Sciatic nerve (tissue), 2 donors: ENCODE data around the gene NCAPD2. TPM values are rescaled to one million over a fixed set of nuclear protein-coding genes. Genes with fewer than 3 reads are reported as not detected.
A peak's percentile ranks its signal among the peaks of the same experiment; 100 is the strongest.
"Not testable (repeated sequence)": the region's sequence is repeated elsewhere in the genome, so short reads cannot be mapped to it uniquely, and the experiment has no call there.

Source experiments
- ATAC-seq: fragments of 200-7000 bp; cut with Tn5 transposase; one replicate; pipeline ENCODE4 v1.9.1; 2020; ENCODE audit warnings: mild to moderate bottlenecking, moderate library complexity
- DNase-seq: peaks from one replicate; pipeline ENCODE4 v3.0.0-alpha.2; 2020; ENCODE audit warnings: low spot score
- intact Hi-C: fragments of 100-400 bp; cut with DNase I; formaldehyde crosslinking; loops from one replicate; pipeline ENCODE4 v1.14.2; 2022
- total RNA-seq: library from RNA; stranded (reverse); fragmentation: NEBNext Ultra II Directional; extraction: Animal tissue kit (Norgen Biotek cat#: 25700); gene quantifications from one replicate; pipeline ENCODE4 v1.2.1, GENCODE V29; 2021
- donor health status: DM: no; HTN: no; CAD: no.
- donor health status: DM: no; HTN: no; CAD: no.

Gene NCAPD2
- total RNA-seq, 1 donor from 2014 or later: 21.3 TPM

GRCh38 chr12:6530576-6531260, 36.8 kb downstream of the NCAPD2 start:
- DNase-seq (no peak), ATAC-seq (no peak)
- intact Hi-C loops: no loop called here

- ATAC-seq: peak; percentile 25
- DNase-seq: no peak
- intact Hi-C loops: loop anchor here (1.0 kb wide), 1 partner anchor 39 kb away; the partner anchor contains the start of gene MRPL51
These were observed 38.4 kb downstream of the NCAPD2 start for GRCh38 chr12:6532051-6532926.

GRCh38 chr12:6532927-6533652, 39.2 kb downstream of the NCAPD2 start:
- peak; percentile 83 for DNase-seq
- peak; percentile 72 for ATAC-seq
- intact Hi-C loops: loop anchor here (1.0 kb wide), 1 partner anchor 40 kb away; the partner anchor contains the start of gene MRPL51

GRCh38 chr12:6533653-6533922, 39.7 kb downstream of the NCAPD2 start:
- ATAC-seq (no peak), DNase-seq (no peak)
- intact Hi-C loops: no loop called here

GRCh38 chr12:6533923-6534694, 40.2 kb downstream of the NCAPD2 start, which contains the start of gene GAPDH:
Gene GAPDH (plus strand): TSS chr12:6534517. CDS start chr12:6534833, 316 bp downstream.
- peak; percentile 96 for DNase-seq
- ATAC-seq: peak; percentile 88
- intact Hi-C loops: no loop called here

- no peak for DNase-seq
- intact Hi-C loops: no loop called here
- ATAC-seq: no peak
These were observed 40.7 kb downstream of the NCAPD2 start for GRCh38 chr12:6534695-6534944.

- DNase-seq: peak; percentile 85
- intact Hi-C loops: no loop called here
- peak; percentile 8 for ATAC-seq
These were observed 41.2 kb downstream of the NCAPD2 start for GRCh38 chr12:6534945-6535696.

GRCh38 chr12:6535697-6535946, 41.7 kb downstream of the NCAPD2 start:
- DNase-seq (no peak), ATAC-seq (no peak)
- intact Hi-C loops: no loop called here

GRCh38 chr12:6535960-6536847, 42.3 kb downstream of the NCAPD2 start:
- no peak for DNase-seq
- intact Hi-C loops: no loop called here
- ATAC-seq: no peak

GRCh38 chr12:6536894-6537579, 43.1 kb downstream of the NCAPD2 start:
- intact Hi-C loops: no loop called here
- ATAC-seq: no peak
- DNase-seq: no peak

- intact Hi-C loops, ATAC-seq: not testable (repeated sequence)
- peak; percentile 91 for DNase-seq
These were observed 43.9 kb downstream of the NCAPD2 start for GRCh38 chr12:6537580-6538419.

- ATAC-seq (no peak), DNase-seq (no peak)
- intact Hi-C loops: no loop called here
These were observed 44.8 kb downstream of the NCAPD2 start for GRCh38 chr12:6538420-6539313.

- intact Hi-C loops: no loop called here
- no peak for ATAC-seq
These were observed 45.4 kb downstream of the NCAPD2 start for GRCh38 chr12:6539314-6539682.

GRCh38 chr12:6539707-6540134, 45.8 kb downstream of the NCAPD2 start:
- DNase-seq (no peak), ATAC-seq (peak; percentile 1)
- intact Hi-C loops: loop anchor here (10.0 kb wide), 1 partner anchor 115 kb away; no protein-coding TSS in a partner anchor

More at GRCh38 chr12:6539314-6539682, 45.4 kb downstream of the NCAPD2 start:
- no peak for DNase-seq

GRCh38 chr12:6540181-6540877, 46.4 kb downstream of the NCAPD2 start:
- intact Hi-C loops: loop anchor here (10.0 kb wide), 1 partner anchor 116 kb away; no protein-coding TSS in a partner anchor

More at GRCh38 chr12:6540181-6540877, 46.4 kb downstream of the NCAPD2 start:
- ATAC-seq (peak; percentile 92), DNase-seq (peak; percentile 91)
